Measurements from ENCODE around the gene IPO11. TPM values are rescaled to one million over a fixed set of nuclear protein-coding genes. Genes with fewer than 3 reads are reported as not detected.

Gene IPO11
- total RNA-seq, 2 donors from 2014 or later = 29.8 to 31.7 TPM

DNA sequence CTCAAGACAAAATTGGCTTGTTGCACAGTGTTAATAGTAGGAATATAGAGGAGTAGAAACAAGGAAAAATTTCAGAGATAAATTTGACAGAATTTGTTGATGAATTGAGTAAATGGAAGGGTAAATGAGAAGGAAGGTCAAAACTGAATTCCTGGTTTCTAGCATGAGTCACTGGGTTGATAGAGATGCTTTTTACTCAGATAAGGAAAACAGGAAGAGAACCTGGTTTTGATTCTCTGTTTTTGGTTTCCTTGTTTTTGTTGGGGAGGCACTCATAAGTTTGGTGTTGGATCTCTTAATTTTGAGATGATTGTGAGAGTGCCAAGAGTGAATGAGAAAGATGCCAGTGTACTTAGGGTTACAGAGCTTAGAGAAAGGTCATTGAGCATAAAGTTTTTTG is 173.2 kb downstream of the IPO11 start:
- no peak for DNase-seq (ENCODE audit: low spot score)
- intact Hi-C loops (cut with DNase I) = no loop called here

DNA sequence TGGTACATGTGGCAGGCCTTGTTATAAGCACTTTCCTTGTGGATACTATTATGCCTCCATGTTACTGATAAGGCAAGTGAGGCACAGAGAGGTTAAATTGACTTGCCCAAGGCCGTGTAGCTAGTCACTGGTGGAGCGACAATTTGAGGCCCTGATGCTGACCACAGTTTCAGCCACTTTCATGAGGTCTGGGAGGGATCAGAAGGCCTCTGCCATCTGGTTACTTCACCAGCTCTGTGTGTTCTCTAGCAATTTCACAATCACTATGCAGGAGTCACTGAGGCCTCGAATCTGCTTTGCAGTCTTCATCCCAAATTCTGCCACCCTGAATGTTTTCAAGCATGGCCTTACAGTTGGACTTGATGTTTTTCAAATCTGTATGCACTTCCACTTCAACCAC is 175.2 kb downstream of the IPO11 start:
- intact Hi-C loops (cut with DNase I) = no loop called here
- DNase-seq (ENCODE audit: low spot score) = no peak

- intact Hi-C loops (cut with DNase I) = no loop called here
- DNase-seq (ENCODE audit: low spot score) = no peak
Measured at GRCh38 chr5:62588668-62589067, 176.1 kb downstream of the IPO11 start.

GRCh38 chr5:62589504-62589903 is 176.9 kb downstream of the IPO11 start:
- intact Hi-C loops (cut with DNase I) = no loop called here
- no peak for DNase-seq (ENCODE audit: low spot score)

- DNase-seq (ENCODE audit: low spot score) = no peak
- intact Hi-C loops (cut with DNase I) = no loop called here
Measured at GRCh38 chr5:62590387-62590786, 177.8 kb downstream of the IPO11 start.

- intact Hi-C loops (cut with DNase I) = no loop called here
- DNase-seq (ENCODE audit: low spot score) = no peak
Measured at GRCh38 chr5:62592558-62592957, 180.0 kb downstream of the IPO11 start.

GRCh38 chr5:62593331-62593730 is 180.8 kb downstream of the IPO11 start:
- no peak for DNase-seq (ENCODE audit: low spot score)
- intact Hi-C loops (cut with DNase I) = no loop called here

DNA sequence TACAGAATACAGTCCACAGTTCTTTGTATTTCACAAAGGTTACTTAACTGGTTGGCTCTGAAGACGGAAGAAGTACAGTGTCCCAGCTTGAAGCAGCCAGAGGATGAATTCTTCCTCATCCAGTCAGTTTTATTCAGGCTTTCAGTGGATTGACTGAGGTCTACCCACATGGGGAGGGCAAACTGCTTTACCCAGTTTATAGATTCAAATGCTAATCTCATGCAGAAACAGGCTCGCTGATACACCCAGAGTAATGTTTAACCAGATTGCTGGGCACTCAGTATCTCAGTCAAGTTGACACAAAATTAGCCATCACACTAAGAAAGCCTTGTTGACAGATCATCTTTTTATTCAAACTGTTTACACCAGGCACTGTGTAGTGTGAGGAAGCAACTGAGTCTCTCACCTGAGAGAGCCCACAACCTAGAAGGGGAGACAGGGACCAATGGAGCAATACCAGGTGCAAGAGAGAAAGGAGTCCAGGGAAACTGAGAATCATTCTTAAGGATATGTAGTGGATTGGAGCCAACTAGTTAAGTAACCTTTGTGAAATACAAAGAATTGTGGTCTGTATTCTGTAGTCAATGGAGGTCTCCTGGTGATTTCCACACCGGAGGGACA is 181.9 kb downstream of the IPO11 start:
- intact Hi-C loops (cut with DNase I) = no loop called here
- DNase-seq (ENCODE audit: low spot score) = no peak

DNA sequence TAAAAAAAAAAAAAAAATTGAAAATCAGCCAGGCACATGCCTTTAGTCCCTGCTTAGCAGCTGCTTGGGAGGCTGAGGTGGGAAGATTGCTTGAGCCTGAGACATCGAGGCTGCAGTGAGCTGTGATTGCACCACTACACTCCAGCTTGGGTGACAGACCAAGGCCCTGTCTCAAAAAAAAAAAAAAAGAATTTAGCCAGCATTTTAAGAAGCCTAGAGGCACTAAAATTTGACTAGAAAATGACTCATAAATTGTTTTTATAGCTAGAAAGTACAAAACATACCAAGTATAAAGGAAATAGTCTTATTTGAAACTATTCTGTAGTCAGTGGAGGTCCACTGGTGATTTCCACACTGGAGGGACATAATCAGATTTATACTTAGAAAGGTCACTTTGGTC is 183.5 kb downstream of the IPO11 start:
- intact Hi-C loops (cut with DNase I) = no loop called here
- DNase-seq (ENCODE audit: low spot score) = no peak

DNA sequence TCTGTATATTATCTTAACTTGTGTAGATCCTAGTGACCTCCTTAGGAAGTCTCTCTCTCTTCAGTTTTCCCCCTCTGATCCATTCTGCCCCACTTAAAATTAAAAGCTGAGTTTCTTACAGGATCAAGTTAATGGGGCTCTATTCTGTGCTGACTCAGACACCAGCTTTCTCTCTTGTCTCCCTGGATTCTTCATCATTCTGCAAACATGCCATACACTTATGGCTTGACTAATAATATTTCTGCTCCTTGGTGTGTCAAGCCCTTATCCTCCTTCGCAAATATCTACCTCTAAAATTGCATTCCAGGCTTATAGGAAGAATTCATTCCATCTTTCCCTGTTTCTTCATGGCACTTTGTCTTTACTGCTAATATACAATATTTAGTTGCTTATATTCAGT is 184.1 kb downstream of the IPO11 start:
- intact Hi-C loops (cut with DNase I) = no loop called here
- DNase-seq (ENCODE audit: low spot score) = no peak

DNA sequence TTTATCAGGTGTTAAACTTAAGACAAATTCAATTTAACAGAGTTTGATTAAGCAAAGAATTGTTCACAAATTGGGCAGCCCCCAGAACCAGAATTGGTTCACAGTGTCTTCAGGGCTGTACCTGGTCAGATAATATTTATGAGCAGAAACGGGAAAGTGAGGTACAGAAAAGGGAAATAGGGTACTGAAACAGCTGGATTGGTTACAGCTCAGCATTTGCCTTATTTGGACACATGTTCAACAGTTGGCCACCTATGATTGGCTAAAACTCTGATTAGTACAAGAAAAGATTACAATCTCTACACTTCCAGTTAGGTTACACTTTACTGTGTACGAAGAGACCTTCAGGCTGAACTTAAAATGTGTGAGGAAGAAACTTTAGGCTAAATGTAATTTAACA is 184.8 kb downstream of the IPO11 start:
- intact Hi-C loops (cut with DNase I) = no loop called here
- no peak for DNase-seq (ENCODE audit: low spot score)

- intact Hi-C loops (cut with DNase I) = no loop called here
Measured at GRCh38 chr5:62600560-62601252, 188.1 kb downstream of the IPO11 start.

GRCh38 chr5:62603934-62604333 is 191.4 kb downstream of the IPO11 start:
- intact Hi-C loops (cut with DNase I) = no loop called here
- no peak for DNase-seq (ENCODE audit: low spot score)

More at GRCh38 chr5:62600560-62601252, 188.1 kb downstream of the IPO11 start:
- DNase-seq (ENCODE audit: low spot score) = no peak

DNA sequence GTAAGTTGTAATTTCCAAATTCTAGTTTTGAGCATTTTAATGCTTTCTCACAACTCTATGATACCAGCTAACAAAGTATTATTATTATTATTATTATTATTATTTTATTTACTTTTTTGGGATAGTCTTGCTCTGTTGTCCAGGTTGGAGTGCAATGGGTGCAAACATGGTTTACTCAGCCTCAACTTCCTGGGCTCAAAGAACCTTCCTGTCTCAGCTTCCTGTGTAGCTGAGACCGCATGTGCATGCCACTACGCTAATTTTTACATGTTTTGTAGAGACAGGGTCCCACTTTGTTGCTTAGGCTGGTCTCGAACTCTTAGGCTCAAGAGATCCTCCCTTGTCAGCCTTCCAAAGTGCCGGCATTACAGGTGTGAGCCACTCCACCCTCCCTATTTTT is 193.1 kb downstream of the IPO11 start:
- no peak for DNase-seq (ENCODE audit: low spot score)
- intact Hi-C loops (cut with DNase I) = no loop called here

DNA sequence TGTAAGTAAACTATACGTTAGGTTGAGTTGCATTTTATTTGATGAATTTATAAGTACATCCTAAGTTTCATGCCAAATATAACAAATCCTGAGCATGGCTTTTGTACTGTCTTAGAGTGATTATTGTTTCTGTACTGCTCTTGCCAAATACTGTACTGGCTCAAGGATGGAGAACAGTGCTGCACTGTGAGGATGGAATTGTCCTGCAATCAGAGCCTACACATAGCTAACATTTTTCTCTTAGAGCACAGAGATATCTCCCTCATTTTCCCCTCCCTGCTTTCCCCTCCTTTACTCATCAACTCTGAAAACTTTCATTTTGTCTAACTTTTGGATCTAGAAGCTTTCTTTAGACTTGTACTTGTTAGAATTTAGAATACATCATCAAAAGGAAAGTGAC is 194.3 kb downstream of the IPO11 start:
- intact Hi-C loops (cut with DNase I) = no loop called here
- no peak for DNase-seq (ENCODE audit: low spot score)

- no peak for DNase-seq (ENCODE audit: low spot score)
- intact Hi-C loops (cut with DNase I) = no loop called here
Measured at GRCh38 chr5:62607615-62608014, 195.1 kb downstream of the IPO11 start.

DNA sequence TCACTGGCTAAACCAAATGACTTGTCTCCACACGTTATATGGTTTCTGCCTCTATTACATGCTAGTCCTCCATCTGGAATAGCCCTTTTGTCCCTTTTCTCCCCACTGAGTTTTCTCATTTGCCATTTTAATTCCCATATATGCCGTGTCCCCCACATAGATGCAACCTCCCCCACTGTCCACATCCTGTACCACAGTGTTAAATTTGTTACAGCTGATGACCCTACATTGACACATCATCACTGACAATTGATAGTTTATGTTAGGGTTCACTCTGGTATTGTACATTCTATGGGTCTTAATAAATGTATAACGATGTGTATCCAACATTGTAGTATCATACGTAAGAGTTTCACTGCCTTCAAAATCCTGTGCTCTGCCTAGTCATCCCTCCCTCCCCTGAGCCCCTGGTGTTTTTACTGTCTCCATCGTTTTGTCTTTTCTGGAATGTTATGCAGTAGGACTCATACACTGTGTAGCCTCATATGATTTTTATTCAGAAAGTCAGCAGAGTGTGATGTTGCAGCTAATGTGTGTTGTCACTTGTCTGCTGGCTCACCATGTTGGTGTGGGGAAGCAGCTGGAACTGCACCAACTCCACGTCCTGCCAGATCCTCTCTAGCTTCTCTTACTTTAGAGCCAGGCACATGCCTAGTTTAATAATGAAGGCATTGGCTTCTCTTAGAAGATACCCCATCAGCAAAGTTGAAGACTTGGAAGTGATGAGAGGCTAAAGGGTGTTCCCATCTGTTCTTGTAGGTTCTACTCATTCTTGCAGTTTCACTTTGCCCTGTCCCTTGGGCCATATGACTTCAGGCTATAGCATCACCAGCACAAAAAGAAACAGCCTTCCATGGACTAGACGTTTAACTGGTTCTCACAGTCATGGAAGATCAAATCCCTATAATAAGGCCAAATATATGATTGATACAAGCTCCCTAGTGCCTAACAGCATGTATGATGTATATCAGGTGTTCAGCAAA is 196.3 kb downstream of the IPO11 start:
- DNase-seq (ENCODE audit: low spot score) = no peak
- intact Hi-C loops (cut with DNase I) = no loop called here

GRCh38 chr5:62614355-62614754 is 201.8 kb downstream of the IPO11 start:
- DNase-seq (ENCODE audit: low spot score) = no peak
- intact Hi-C loops (cut with DNase I) = no loop called here

GRCh38 chr5:62616615-62617277 is 204.2 kb downstream of the IPO11 start:
- intact Hi-C loops (cut with DNase I) = no loop called here
- DNase-seq (ENCODE audit: low spot score) = no peak

DNA sequence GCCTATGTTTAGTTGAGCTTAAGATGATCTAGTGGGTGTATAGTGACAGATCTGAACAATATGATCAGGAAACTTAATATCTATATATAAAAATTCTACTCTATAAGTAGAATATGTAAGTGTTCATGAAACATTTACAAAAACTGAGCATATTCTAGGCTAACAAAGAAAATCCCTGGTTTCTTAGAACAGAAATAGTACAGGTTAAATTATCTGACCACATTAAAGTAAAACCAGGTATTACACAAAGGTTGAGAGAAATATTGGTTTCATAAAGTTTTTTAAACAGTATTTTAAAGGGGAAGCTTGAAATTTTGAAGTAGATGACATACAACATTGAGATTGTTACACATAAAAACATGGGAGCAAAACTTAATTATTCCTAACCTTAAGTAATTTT is 205.4 kb downstream of the IPO11 start:
- intact Hi-C loops (cut with DNase I) = no loop called here
- no peak for DNase-seq (ENCODE audit: low spot score)
